ENCODE measurements around the gene OTUB1.

OTUB1 gene

DNA sequence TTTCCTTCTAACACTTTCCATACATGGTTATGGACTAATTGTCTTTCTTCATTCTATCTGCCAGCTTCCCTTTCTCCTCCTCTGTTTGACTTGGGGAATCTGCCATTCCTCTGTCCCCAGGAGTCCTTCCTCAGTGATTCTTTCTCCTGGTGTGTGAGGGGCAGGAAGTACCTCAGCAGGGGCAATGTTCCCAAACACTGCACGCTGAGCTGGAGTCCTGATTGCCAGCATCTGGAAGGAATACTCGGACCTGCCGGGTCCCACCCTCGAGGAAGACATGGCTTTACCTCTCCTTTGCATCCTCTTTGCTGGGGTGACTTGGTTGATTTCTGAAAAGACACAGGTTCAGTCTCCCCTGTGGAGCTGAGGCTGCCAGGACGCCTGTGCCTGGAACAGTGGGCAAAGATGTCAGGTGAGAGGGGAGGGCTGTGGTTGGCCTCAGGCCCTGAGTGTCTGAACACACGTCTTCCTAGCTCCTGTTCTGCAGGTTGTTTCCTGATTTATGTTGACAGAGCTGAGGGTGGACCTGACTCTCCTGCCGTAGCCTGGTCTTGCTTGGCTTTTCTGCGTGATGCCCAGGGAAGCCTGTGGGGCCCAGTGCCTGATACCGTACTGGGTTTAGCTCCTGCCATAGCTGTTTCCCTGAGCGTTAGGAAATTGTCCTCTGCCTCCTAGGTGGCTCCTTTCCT, 7.5 kb upstream of the OTUB1 start:
- no peak for DNase-seq

DNA sequence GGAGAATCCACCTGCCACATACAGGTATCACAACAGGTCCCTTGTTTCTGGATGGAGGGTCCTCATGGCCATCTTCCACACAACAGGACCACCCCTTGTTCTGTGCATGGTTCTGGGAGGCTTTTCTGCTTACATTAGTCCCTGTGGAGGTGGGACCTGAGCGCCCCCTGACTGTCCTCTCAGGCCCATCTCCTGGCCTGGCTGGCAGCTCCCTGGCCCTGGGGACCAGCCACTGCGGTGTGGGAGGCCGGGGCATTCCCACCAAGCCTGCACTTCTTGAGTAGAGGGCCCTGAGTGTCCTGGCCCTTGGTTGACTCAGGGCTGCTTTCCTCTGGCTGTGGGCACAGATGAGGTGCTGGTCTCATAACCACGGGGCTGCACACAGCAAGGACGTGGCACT, 6.8 kb upstream of the OTUB1 start:
- DNase-seq = no peak

DNA sequence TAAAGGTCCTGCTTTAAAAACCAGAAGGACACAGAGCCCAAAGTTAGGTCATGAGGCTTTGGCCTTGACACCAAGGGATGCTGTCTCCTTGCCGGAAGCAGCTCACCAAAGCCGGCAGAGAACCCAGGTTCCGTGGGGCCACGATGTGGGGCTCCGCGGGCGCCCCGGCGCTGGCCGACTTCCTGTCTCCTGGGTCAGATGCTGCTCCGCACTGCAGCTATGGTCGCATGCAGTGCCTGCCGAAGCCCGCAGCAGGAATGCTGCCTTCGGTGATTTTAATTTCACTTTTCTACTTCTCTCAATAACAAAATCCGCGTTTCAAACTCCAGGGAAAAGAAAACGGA, 454 bp upstream of the OTUB1 start:
- peak; percentile 77 for DNase-seq

DNA sequence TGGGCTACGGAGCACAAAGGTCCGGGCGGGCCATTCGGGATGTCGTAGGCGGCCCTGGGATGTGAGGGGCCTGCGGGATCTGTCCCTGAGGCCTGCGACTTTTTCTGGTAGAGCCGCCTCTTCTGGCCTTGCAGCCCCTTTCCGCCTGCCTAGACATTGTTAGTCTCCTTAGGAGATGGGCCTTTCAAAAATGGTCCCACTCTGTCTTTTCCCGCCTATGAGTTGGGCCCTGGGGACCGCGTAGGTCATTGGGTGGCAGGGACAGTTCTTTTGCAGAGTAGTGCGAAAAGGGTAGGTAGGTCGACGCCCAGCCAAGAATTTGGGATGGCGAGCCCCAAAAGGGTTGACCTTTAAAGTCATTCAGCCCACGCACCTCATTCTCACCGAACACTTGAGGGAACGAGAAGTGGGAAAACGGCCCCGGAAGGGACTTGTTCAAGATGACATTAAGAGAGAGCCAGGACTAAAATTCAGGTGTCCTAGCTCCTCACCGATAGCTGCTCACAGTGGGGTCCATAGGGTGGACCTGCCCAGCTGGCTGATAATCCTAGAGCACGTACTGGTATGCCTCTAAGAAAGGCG, 785 bp downstream of the OTUB1 start:
- DNase-seq = no peak

DNA sequence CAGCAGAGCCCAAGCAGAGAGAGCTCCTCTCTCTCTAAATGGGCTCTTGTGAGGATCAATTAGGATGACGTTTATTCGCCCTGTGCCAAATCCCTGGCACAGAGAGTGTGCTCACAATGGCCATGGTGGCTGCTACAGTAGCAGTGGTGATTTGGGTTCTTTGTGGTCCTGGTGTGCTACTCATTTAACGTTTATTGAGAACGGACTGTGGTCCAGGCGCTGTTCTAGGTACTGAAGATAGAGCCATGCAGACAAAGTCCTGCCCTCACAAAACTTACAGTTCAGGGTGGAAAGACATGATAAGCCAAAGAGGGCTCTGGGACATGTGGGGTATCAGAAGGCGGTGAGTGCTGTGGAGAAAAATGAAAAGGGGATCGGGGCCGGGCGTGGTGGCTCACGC, 5.3 kb downstream of the OTUB1 start:
- no peak for DNase-seq

DNA sequence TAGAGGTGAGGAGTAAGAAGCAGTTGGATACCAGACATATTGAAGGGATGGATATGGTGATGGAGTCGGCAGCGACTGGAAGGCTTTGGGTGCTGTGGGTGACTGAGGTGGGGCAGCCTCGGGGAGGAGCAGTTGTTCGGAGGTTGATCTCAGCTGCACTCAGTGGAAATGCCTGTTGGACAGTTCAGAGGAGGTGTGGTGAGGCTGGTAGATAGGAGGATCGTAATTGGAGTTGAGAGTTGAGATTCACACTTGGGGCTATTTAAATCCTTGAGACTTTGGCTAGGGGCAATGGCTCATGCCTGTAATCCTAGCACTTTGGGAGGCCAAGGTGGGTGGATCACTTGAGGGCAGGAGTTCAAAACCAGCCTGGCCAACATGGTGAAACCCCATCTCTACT, 6.9 kb downstream of the OTUB1 start:
- no peak for DNase-seq

DNA sequence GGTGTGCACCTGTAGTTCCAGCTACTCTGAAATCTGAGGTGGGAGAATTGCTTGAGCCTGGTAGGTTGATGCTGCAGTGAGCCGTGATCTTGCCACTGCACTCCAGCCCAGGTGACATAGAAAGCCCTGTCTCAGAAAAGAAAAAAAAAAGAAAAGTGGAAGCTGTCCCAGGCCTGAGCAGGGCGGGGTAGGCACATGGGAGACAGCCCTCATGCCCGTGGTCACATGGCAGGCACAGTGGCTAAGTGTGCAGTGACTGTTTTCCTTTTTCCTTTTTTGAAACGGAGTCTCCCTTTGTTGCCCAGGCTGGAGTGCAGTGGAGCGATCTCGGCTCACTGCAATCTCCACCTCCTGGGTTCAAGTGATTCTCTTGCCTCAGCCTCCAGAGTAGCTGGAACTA, 7.8 kb downstream of the OTUB1 start:
- DNase-seq = no peak

DNA sequence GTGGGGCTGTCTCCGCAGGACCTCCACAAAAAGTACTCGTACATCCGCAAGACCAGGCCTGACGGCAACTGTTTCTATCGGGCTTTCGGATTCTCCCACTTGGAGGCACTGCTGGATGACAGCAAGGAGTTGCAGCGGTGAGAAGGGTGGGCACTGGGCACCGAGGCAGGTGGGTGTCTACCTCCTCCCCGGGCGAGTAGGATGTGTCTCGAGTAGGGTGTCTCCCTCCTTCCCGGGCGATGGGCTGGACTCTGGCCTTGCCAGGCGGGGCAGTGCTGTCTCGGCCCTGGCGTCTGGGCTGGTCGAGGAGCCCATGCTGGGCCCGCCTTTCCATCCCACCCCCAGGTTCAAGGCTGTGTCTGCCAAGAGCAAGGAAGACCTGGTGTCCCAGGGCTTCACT, 10.3 kb downstream of the OTUB1 start:
- DNase-seq = no peak

DNA sequence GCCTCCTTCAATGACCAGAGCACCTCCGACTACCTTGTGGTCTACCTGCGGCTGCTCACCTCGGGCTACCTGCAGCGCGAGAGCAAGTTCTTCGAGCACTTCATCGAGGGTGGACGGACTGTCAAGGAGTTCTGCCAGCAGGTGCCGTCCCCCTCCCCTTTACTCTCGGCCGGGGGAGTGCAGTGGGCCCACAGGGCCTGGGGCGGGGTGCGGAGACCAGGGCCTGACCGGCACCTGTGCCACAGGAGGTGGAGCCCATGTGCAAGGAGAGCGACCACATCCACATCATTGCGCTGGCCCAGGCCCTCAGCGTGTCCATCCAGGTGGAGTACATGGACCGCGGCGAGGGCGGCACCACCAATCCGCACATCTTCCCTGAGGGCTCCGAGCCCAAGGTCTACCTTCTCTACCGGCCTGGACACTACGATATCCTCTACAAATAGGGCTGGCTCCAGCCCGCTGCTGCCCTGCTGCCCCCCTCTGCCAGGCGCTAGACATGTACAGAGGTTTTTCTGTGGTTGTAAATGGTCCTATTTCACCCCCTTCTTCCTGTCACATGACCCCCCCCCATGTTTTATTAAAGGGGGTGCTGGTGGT, 11.0 kb downstream of the OTUB1 start:
- no peak for DNase-seq

DNA sequence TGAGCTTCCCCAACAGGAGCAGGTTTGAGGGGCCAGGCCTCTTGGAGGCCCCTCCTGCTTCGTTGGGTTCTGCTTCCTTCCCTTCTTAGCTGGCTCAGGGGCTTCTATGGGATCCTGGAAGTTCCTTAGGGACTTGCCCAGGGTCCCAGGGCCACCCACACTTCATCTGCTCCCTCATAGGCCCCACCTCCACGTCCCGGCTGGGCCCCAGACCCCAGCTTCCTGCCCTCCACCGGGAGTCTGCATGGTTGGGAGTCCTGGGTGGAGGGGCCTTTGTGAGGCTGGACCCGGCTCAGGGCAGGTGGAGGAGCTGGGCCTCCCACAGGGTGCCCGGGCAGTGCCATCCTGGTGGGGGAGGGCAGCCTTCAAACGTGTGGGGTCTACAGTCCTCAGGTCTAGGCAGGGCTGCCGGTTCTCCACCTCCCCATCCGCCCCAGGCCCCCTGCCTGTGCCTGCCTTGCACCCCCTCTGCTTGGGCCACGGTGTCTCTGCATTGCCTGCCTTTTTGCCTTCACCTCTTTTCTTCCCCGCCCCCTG, 11.6 kb downstream of the OTUB1 start:
- no peak for DNase-seq

DNA sequence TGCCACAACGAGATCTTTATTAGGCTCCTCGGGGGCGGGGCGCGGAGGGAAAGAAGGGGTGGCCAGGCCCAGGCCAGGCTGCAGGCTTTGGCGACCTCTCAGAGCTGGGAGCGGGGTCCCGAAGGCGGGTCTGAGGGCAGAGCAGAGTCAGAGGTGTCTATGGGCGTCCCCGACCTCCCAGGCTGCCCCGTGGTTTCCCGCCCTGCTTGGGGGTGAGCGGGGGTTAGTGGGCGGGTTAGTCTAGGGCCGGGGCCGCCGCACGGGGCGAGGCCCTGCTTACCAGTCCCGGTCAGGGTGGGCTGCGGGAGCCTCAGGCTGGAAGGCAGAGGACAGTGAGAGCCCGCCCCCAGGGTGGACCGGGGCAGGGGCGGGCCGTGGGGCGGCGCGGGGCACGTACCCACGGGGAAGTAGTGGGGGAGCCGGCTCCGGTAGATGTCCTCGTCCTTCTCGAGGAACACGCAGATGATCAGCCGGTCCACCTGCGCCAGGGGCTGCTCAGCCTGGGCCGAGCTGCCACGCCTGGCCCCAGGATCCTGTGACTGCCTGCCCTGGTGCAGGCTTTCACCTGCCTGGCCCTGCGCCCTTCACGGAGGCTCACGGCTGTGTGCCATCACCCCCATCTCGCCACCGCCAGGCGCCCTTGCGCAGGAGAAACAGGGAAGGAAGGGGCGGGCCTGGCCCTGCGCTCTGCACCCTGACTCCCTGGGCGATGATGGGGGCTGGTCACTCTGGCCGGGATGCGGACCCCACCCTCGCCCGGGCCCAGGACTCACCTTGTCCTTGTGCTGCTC, 12.5 kb downstream of the OTUB1 start:
- DNase-seq = no peak

DNA sequence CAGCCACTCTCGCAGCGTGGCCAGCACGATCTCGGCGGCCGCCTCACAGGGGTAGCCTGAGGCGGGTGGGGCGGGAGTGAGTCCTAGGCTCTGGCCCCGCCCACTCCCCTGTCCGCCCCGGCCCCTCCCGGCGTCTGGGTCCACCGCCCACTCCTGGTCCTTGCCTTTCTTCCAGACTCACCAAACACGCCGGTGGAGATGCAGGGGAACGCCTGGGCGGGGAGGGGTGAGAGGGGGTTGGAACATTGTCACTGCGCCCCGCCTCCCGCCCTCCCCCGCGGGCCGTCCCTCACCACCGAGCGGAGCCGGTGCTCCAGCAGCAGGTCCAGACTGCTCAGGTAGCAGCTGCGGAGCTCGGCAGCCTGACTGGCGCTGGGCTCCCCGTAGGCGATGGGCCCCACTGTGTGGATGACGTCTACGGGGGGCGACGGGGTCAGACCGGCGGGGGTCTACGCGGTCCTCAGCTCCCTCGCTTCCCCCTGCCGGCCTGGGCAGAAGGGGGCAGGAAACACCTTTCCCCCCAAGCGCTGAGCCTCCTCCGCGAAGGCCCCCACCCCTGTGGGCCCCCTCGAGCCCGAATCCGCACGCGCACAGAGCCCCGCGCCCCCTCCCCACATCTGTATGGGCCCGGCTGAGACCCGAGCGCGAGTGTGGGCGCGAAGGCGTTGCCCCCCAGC, 13.2 kb downstream of the OTUB1 start:
- peak; percentile 67 for DNase-seq

DNA sequence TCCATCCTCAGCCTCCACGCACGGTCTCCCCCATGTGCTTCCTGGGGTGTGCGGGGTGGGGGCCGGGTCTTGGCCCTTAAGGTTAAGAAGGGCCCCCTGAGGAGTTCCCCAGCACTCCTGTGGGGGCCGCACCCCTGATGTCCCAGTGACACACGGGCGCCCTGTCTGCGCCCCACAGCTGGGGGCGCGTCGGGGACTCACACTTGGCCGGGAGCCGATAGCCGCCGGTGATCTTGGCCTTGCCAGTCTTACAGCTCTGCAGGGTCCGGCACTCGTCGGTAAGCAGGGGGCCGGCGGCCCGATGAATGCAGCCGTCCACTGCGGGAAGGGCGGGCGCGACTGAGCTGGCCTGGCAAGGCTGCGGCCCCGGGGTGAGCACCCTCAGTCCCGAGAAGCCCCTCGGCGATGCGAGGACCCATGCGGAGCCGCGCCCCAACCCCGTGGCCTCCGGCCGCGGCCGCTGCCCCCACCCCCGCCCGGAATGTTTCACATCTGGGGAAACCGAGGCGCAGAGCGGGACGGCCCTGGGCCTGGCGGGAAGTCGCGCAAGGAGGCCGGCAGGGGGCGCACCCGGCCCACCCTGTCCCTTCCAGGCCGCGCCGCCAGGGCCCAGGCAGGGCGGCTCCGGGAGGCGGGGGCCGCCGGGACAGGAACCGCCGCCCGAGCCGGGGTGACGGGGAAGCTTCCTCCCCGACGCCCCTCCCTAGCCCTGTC, 13.9 kb downstream of the OTUB1 start:
- DNase-seq = peak; percentile 76

DNA sequence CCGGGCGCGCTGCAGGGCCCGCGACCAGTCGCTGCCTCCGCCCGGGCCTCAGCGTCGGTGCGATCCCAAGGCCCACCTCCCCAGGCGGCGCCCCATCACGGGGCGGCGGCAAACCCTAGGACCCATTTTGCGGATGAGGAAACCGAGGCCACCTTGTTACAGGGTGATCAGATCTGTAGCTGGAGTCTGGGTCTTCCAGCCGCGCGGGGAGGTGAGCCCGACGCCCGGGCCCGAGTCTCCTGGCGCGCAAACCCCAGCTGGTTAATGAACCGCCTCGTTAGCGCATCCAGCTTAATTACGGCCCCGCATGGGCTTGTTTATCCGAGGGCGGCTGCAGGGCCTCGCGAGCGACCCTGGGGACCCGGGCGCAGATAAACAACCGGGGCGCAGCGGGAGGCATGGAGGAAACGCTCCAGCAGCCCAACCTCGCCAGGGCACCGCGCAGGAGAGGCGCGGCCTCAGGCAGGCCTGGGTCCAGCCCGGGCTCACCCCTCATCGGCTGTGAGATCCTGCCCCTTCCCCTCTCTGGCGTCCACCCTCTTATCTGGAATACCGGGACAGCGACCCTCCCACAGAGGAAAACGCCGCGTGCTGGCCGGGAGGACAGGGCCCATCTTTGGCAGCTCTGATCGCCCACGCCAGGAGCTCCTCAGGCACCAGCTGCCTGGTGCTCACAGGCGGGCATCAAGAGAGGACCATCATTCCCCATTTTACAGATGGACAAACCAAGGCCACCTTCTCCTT, 14.7 kb downstream of the OTUB1 start:
- no peak for DNase-seq

DNA sequence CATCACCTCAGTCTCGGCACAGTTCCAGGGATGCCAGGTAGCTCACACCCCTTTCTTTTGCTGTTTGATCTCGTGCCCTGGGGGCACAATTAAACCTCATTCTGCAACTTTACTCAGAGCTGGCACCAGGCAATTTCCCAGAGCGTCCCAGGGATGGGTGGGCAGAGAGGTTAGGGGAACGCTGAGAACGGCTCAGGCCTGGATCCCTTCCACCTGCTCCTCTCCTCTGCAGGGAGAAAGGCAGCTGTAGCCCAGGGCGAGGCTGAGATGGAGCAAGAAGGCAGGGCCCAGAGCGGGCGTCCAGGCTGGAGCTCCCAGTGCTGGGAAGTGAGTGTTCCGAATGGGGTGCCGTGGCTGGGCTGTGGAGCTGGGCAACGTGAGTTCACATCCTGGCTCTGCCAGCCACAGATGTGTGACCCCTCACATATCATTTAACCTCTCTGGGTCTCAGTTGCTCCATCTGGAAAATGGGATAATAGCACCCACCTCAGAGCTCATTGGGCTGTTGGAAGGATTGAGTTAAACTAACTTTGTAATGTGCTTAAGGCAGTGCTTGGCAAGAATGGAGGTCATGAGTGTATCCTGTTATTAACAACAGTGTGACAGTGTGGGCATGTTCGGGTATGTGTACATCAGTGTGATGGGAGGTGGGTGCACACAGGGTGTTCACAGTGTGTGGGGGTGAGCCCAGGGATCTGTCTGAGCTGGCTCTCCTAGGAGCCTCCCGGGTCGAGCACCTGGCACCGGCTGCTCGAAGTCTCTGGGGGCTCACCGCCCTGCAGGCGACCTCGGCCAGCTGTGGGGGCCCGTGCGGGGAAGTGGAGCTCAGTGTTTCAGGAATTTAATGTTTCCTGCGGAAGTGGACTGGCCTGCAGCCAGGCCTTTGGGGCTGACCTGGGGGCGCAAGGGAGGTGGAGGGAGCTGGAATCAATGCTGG, 15.5 kb downstream of the OTUB1 start:
- DNase-seq = no peak

DNA sequence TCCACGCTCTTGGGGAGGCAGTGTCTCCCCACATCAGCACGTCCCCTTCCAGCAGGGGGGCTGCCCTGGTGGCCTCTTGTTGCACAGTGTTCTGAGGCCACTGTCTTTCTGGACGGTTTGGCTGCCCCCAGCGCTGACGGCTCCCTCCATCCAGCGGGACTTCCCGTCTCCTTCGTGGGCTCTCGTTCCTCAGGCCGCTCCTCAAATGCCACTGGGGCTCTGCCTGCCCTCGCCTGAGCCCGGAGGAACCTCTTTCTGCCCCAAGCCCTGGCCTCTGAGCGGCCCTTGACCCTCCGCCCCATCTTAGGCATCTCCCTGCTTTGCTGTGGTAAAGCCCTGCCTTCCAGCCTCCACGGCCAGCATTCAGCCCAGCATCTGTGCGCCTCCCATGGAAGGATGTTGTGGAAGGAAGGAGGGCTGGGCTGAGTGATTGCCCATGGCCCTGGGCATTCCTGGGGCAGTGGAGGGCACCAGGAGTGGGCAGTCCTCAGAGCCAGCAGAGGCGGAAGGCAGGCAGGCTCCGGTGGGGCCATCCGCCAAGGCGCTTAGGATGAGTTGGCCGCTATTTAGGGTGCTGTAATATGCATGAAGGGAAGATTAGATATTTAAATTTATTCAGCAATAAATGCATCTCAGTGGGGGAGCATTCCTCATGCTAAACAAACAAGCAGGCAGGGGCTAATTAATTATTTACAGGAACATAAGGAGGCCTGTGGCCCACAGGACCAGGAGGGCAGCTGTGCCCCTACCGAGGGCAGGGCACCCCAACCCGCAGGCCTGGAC, 17.8 kb downstream of the OTUB1 start:
- DNase-seq = no peak

DNA sequence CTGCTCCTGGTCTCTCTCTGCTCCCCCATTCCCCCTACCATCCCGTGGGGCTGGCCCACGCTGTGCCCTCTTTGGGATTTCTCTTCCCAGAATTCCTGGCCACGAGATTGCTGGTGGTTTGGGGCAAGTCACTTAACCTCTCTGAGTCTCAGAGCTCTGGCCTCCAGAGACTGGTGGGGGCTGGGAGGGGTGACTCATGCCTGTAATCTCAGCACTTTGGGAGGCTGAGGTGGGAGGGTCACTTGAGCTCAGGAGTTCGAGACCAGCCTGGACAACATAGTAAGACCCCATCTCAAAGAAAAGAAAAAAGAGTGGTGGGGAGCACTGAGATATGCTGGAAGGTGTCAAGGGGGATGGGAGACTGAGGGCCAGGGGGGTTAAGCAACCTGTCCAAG, 18.3 kb downstream of the OTUB1 start:
- no peak for DNase-seq

DNA sequence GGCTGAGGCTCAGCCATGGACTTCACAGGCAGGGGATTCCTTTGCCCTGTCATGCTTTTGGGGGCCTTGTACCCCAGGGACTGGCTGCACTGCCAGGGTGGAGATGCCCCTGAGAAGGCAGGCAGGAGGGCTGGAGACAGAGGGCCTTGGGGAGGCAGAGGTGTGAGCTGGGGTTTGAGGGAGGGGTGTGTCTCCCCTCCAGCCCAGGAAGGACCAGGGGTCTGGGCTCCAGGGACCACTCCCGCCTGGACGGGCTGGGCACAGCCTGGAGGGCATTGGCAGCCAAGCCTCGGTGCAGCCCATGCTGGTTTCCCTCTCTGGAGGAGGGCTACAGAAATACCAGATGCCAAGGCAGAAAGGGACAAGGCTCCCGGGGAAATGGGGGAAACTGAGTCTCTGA, 19.5 kb downstream of the OTUB1 start:
- no peak for DNase-seq

DNA sequence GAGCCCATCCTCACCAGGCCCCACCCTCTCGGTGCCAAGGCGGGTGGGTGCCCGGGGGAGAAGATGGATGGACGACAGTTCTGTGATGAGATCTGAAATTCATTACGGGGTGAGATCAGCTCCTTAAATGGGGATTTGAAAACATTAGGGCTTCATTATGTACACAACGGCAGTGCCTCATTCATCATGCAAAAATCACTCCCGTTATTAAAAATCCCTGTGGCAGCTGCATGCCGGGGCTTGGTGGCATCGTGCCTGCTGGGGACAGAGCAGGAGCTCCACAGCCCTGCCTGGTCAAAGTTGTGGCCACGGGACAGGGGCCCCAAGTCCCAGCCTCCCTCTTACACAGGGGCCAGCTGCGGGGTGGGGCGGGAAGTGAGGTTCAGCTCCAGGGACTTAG, 20.2 kb downstream of the OTUB1 start:
- DNase-seq = no peak

DNA sequence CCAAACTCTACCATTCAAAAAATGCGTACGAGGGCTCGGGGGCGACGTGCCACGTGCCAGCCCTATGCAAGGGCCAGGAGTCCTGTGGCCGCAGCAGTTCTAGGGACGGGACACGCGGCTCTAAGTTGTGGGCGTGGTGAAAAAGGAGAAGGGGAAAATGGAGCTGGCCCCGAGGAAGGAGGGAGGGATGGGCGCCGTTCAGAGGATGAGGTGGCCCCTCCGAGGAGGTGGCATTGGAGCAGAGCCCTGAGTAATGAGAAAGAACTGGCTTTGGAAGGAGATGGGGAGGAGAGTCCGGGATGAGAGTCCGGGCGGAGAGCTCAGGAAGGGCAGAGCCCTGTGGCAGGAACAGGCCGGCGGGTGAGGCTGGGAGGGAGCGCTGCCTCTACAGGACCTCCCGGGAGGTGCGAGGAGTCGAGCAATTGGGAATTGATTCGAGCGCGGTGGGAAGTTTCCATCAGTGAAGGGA, 21.0 kb downstream of the OTUB1 start:
- no peak for DNase-seq

Measured in CD4-positive, alpha-beta T cell treated with Interleukin-10 for 1 hour (primary cell).